Measurements from ENCODE around the gene PPP1R12C.

DNA sequence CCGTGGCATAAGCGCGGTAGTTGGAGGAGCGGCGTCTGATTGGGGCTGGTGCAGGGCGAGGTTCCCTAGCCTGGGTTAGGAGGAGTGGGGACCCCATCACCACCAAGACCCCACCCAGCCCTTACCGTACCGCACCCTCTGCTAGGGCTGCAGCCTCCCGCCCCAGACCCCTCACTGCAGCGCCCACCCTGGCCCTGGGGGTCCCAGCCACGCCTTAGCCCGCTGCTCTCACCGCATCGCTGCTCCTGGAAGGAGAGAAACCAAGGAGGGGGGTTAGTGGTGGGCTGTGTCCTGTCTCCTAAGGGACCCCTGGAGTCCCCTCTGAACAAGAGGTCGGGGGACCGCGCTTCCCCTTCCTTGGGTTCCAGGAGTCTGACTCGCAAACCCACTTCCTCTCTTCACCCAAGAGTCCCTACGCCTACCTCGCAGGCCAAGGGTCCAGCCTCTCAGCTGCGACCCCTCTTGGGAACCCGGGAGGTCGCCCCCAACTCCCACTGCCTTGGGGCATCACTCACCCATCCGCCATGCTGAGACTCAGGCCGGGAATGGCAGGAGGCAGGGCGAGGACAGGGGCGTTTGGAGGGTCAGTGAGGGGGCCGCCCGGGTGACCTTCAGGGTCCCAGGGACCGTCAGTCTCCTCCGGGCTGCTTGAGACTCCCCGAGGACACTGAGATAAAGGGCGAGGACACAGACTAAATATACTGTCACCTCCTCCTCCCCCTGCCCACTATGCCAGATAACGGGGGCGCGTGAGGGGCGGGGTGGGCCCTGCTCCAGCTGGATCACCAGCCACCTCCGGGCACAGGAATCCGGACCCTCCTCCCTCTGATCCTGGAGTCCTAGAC lies 39.8 kb upstream of the PPP1R12C start, which contains the start of gene TNNI3:
- TF ChIP-seq, protein P1, sequence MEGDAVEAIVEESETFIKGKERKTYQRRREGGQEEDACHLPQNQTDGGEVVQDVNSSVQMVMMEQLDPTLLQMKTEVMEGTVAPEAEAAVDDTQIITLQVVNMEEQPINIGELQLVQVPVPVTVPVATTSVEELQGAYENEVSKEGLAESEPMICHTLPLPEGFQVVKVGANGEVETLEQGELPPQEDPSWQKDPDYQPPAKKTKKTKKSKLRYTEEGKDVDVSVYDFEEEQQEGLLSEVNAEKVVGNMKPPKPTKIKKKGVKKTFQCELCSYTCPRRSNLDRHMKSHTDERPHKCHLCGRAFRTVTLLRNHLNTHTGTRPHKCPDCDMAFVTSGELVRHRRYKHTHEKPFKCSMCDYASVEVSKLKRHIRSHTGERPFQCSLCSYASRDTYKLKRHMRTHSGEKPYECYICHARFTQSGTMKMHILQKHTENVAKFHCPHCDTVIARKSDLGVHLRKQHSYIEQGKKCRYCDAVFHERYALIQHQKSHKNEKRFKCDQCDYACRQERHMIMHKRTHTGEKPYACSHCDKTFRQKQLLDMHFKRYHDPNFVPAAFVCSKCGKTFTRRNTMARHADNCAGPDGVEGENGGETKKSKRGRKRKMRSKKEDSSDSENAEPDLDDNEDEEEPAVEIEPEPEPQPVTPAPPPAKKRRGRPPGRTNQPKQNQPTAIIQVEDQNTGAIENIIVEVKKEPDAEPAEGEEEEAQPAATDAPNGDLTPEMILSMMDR (IDR thresholded peaks at IDR 0.05): no peak
- TF ChIP-seq, protein P2, sequence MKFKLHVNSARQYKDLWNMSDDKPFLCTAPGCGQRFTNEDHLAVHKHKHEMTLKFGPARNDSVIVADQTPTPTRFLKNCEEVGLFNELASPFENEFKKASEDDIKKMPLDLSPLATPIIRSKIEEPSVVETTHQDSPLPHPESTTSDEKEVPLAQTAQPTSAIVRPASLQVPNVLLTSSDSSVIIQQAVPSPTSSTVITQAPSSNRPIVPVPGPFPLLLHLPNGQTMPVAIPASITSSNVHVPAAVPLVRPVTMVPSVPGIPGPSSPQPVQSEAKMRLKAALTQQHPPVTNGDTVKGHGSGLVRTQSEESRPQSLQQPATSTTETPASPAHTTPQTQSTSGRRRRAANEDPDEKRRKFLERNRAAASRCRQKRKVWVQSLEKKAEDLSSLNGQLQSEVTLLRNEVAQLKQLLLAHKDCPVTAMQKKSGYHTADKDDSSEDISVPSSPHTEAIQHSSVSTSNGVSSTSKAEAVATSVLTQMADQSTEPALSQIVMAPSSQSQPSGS (CRISPR knock-in tag; IDR thresholded peaks at IDR 0.05; ENCODE audit: borderline replicate concordance, low read depth): no peak
- TF ChIP-seq, protein P3, sequence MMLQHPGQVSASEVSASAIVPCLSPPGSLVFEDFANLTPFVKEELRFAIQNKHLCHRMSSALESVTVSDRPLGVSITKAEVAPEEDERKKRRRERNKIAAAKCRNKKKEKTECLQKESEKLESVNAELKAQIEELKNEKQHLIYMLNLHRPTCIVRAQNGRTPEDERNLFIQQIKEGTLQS (CRISPR knock-in tag; conservative IDR thresholded peaks at IDR 0.05): no peak
- TF ChIP-seq, protein P4, sequence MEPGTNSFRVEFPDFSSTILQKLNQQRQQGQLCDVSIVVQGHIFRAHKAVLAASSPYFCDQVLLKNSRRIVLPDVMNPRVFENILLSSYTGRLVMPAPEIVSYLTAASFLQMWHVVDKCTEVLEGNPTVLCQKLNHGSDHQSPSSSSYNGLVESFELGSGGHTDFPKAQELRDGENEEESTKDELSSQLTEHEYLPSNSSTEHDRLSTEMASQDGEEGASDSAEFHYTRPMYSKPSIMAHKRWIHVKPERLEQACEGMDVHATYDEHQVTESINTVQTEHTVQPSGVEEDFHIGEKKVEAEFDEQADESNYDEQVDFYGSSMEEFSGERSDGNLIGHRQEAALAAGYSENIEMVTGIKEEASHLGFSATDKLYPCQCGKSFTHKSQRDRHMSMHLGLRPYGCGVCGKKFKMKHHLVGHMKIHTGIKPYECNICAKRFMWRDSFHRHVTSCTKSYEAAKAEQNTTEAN (CRISPR knock-in tag; IDR thresholded peaks at IDR 0.05): no peak
- TF ChIP-seq ZNF121 (CRISPR knock-in tag; IDR thresholded peaks at IDR 0.05): no peak

Data from WTC11 (cell line).